Mucosa of descending colon (tissue), 3 donors: ENCODE measurements around the gene B3GALT6. TPM values are rescaled to one million over a fixed set of nuclear protein-coding genes. Genes with fewer than 3 reads are reported as not detected.

Experiments used
- ATAC-seq: fragments of 200-7000 bp; cut with Tn5 transposase; one replicate; pipeline ENCODE4 v1.9.1; 2020; ENCODE audit warnings: mild to moderate bottlenecking, moderate library complexity
- DNase-seq, 3 donors: peaks; one replicate each; pipeline ENCODE4 v3.0.0-alpha.2; 2020
- H3K36me3 ChIP-seq: fragments of 200-600 bp; one replicate; pipeline ENCODE4 v1.8.0; 2021; ENCODE audit warnings: low read depth, mild to moderate bottlenecking
- H3K4me1 ChIP-seq: fragments of 200-600 bp; one replicate; pipeline ENCODE4 v1.8.0; 2021; ENCODE audit warnings: low read depth, mild to moderate bottlenecking
- H3K4me3 ChIP-seq: fragments of 200-600 bp; one replicate; pipeline ENCODE4 v1.8.0; 2021; ENCODE audit warnings: mild to moderate bottlenecking
- H3K9me3 ChIP-seq: fragments of 200-600 bp; one replicate; pipeline ENCODE4 v1.8.0; 2021; ENCODE audit warnings: mild to moderate bottlenecking
- intact Hi-C, 2 donors: fragments of 100-400 bp; cut with DNase I in 1 of 2; cut with micrococcal nuclease in 1 of 2; formaldehyde crosslinking; loops; one replicate each; pipeline versions ENCODE4 v1.11.0 to v1.11.1; 2022; cut with DNase I, micrococcal nuclease
- total RNA-seq, 3 donors: library from RNA; stranded (reverse); fragmentation: NEBNext Ultra II Directional in 2 of 3; extraction: Animal tissue kit (Norgen Biotek cat#: 25700) in 2 of 3; gene quantifications; one replicate each; pipeline versions ENCODE4 v1.2.1 to v1.2.4, GENCODE V29; 2021 to 2023
- TF ChIP-seq, protein P1 (sequence below): fragments of 200-600 bp; IDR thresholded peaks from one replicate; pipeline ENCODE4 v1.8.0; 2022; ENCODE audit warnings: antibody characterized with exemption, mild to moderate bottlenecking
- donor health status: DM: no; HTN: no; CAD: no; lungs with moderate emphysema.
- donor health status: DM: no; HTN: no; CAD: no.
- donor health status: DM: no; HTN: yes; CAD: no.

The B3GALT6 gene
- total RNA-seq, 3 donors from 2014 or later: 7.3 to 12.5 (median 9.0) TPM

DNA sequence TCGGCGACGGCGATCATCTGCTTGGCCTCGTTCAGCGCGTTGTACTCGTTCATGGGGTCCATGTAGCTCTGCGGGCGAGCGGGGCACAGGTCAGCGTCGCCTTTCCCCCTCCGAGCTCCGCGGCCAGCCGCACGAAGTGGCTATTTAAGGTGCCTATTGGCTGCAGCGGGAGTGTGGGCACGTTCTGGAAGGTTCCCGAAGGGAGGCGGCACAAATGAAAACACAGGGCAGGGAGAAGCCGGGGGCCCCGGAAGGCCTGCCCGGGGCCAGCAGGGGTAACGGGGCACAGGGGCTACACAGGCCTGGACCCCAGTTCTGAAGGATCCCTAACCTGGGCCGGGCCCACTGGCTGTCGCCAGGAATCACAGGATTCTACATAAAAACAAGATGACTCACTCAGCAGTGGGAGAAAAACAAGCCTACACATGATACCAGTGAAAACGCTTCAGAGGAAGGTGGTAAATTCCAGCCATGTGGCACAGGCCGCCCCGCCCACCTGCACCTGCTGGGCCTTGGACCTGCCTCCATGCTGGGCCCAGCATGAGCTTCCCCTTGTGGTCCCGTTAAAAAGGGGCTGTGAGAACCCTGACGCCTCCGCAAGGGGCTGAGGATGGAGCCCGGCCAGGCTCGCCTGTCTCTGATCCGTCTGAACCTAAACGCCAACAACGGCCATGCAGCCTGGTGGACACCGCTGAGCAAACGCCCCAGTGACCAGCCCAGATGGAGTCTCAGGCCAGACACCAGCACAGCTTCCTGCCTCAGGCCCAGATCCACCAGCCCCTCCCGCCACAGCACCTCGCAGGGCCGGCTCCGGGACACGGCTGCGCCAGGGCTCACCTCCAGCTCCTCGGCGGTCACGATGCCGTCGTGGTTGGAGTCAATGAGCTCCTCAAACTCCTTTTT, 14.2 kb upstream of the B3GALT6 start:
- intact Hi-C loops: no loop called here
- TF ChIP-seq, protein P1, sequence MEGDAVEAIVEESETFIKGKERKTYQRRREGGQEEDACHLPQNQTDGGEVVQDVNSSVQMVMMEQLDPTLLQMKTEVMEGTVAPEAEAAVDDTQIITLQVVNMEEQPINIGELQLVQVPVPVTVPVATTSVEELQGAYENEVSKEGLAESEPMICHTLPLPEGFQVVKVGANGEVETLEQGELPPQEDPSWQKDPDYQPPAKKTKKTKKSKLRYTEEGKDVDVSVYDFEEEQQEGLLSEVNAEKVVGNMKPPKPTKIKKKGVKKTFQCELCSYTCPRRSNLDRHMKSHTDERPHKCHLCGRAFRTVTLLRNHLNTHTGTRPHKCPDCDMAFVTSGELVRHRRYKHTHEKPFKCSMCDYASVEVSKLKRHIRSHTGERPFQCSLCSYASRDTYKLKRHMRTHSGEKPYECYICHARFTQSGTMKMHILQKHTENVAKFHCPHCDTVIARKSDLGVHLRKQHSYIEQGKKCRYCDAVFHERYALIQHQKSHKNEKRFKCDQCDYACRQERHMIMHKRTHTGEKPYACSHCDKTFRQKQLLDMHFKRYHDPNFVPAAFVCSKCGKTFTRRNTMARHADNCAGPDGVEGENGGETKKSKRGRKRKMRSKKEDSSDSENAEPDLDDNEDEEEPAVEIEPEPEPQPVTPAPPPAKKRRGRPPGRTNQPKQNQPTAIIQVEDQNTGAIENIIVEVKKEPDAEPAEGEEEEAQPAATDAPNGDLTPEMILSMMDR: no peak
- ATAC-seq (peak; percentile 18), DNase-seq (no peak)
- Histone ChIP-seq H3K4me1 (peaks cover 24% of the 10 kb centered on the region), H3K9me3 (no peaks in the 10 kb centered on the region), H3K4me3 (no peak overlapping the region), H3K36me3 (peaks cover 7% of the 10 kb centered on the region)

DNA sequence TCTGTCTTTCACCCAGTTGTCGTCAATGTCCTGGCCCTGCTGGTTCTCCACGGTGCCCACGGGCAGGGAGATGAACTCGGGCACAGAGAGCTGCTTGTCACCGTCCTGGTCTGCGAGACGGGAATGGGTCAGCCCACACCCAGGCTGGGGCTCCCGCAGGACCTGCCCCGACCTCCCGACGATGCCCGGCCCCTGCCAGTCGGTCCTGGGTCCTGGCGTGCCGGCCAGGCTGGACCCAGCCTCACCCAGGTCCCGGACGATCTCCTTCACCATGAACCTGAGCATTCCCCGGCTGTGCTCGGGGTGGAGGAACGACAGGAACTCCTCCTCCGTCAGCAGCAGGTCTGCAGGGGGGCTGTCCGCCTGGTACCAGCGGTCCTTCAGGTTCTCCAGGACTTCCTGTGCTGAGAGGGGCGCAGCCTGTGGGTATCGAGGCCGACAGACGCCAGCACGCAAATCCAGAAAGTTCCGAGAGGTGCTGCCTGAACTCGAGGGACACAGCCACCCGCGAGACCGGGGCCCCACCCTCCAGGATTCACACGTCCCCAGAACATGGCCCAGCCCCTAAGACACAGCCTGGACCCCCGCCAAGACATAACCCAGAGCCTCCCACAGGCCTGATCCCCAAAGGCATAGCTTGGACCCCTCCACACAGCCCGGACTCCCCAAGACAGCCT, 13.4 kb upstream of the B3GALT6 start:
- Histone ChIP-seq H3K4me3 (no peak overlapping the region), H3K36me3 (peaks cover 13% of the 10 kb centered on the region), H3K9me3 (no peaks in the 10 kb centered on the region), H3K4me1 (peaks cover 23% of the 10 kb centered on the region)
- no peak for DNase-seq
- no peak for ATAC-seq
- intact Hi-C loops: no loop called here
- TF ChIP-seq, protein P1: no peak

DNA sequence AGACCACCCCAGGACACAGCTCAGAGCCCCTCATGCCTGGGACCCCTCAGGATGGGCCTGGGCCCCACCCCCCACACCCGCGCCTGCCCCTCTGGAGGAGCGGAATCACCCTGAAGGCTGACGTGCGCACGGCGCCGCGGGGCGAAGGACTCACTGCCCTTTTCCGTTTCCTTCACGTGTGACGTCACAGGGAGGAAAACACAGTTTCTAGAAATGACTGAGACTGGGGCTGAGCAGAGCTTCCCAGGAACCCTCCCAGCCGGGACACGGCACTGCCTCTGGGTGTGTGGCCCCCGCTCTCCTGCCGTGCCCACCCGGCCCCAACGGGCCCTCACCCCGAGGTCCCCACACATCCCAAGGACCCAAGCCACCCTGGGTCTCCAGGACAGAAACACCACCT, 12.7 kb upstream of the B3GALT6 start:
- TF ChIP-seq, protein P1: no peak
- Histone ChIP-seq H3K4me3 (no peak overlapping the region), H3K36me3 (peaks cover 13% of the 10 kb centered on the region), H3K4me1 (peaks cover 19% of the 10 kb centered on the region), H3K9me3 (no peaks in the 10 kb centered on the region)
- intact Hi-C loops: no loop called here
- ATAC-seq (no peak), DNase-seq (no peak)

DNA sequence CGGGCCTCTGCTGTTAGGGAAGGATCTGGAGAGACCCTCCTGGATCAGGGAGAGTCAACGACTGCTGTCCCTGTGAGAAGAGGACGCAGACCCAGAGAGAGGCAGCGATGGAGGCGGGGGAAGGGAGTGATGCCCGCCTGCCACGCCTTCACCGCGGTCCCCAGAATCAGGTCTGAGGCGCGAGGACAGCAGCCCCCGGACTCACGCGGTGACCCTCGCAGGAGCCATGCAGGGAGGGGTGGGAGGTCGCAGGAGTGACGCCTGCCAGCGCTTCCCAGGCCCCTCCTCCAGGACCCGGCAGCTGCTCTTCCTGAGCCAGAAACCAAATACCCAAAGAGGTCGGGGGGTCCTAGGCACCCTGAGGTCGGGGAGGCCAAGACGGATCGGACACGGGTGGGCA, 11.8 kb upstream of the B3GALT6 start:
- intact Hi-C loops: no loop called here
- TF ChIP-seq, protein P1: no peak
- Histone ChIP-seq H3K9me3 (no peaks in the 10 kb centered on the region), H3K36me3 (peaks cover 13% of the 10 kb centered on the region), H3K4me3 (no peak overlapping the region), H3K4me1 (peaks cover 12% of the 10 kb centered on the region)
- DNase-seq: no peak
- no peak for ATAC-seq

DNA sequence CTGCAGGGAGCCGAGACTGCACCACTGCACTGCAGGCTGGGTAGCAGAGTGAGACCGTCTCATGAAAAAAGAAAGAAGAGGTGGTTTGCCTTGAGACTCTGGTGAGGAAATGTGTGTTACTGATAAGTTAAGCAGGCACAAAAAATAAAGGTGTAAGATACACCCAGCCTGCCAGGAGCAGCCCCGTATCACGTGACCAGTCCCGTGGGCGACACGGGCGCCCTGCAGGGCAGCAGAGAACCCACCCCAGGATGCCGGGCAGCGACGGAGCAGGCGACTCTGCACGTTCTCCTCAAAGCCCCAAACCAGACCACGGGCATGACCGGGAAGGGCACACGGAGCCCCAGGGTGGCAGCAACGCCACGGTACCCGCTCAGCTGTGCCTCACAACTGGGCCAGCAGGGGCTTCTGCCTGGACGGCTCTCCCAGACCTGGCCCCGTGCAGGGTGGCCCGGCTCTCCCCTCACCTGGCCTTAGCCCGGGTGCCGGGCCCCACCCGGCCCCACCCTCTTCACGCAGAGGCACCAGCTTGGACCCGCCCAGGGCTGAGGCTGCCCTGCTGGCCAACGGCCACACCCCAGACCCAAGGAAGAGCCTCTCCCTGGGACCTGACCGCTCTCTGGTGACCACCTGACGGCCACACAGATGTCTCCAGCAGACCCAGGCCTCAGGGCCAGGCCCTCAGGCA, 10.0 kb upstream of the B3GALT6 start:
- intact Hi-C loops: no loop called here
- peak; percentile 77 for ATAC-seq

More for the DNA sequence above, 10.0 kb upstream of the B3GALT6 start:
- Histone ChIP-seq H3K9me3 (no peaks in the 10 kb centered on the region), H3K4me3 (no peak overlapping the region), H3K4me1 (peaks cover 12% of the 10 kb centered on the region), H3K36me3 (peaks cover 15% of the 10 kb centered on the region)
- TF ChIP-seq, protein P1: no peak
- DNase-seq: peak in 2 of 3 donors; percentile 65 to 75
